Mucosa of stomach (tissue), 1 donor: ENCODE measurements around the gene MACROD2.

ENCODE experiments used
- H3K27me3 ChIP-seq: one replicate; pipeline ENCODE4 v1.7.0; 2013; ENCODE audit warnings: mild to moderate bottlenecking, low read length; ENCODE audit not compliant: control insufficient read depth, insufficient read depth
- H3K36me3 ChIP-seq: one replicate; pipeline ENCODE4 v1.7.0; 2013; ENCODE audit warnings: low read length; ENCODE audit not compliant: control insufficient read depth, insufficient read depth
- H3K4me1 ChIP-seq: one replicate; pipeline ENCODE4 v1.7.0; 2013; ENCODE audit warnings: mild to moderate bottlenecking, low read length; ENCODE audit not compliant: control insufficient read depth, insufficient read depth
- H3K4me3 ChIP-seq: one replicate; pipeline ENCODE4 v1.7.0; 2013; ENCODE audit warnings: low read length
- H3K9ac ChIP-seq: one replicate; pipeline ENCODE4 v1.7.0; 2013; ENCODE audit warnings: mild to moderate bottlenecking, low read length, moderate library complexity
- H3K9me3 ChIP-seq: one replicate; pipeline ENCODE4 v1.7.0; 2013; ENCODE audit warnings: mild to moderate bottlenecking, low read length, moderate library complexity; ENCODE audit not compliant: control insufficient read depth
- donor health status: Pancreatic carcinoma.

MACROD2 gene

GRCh38 chr20:14291502-14291901 lies 296.2 kb downstream of the MACROD2 start:
- H3K9me3 ChIP-seq: no peaks in the 10 kb centered on the region
- no peaks in the 10 kb centered on the region for H3K36me3 ChIP-seq
- no peaks in the 10 kb centered on the region for H3K4me1 ChIP-seq
- H3K4me3 ChIP-seq: no peak overlapping the region
- H3K27me3 ChIP-seq: no peaks in the 10 kb centered on the region
- H3K9ac ChIP-seq: no peak overlapping the region

- Histone ChIP-seq H3K27me3 (no peaks in the 10 kb centered on the region), H3K9me3 (no peaks in the 10 kb centered on the region), H3K4me3 (no peak overlapping the region), H3K36me3 (no peaks in the 10 kb centered on the region), H3K9ac (no peak overlapping the region), H3K4me1 (no peaks in the 10 kb centered on the region)
Measured at GRCh38 chr20:14295238-14295637, 299.9 kb downstream of the MACROD2 start.

GRCh38 chr20:14295770-14296309 lies 300.5 kb downstream of the MACROD2 start:
- Histone ChIP-seq H3K9ac (no peak overlapping the region), H3K4me1 (no peaks in the 10 kb centered on the region), H3K36me3 (no peaks in the 10 kb centered on the region)

GRCh38 chr20:14299831-14300230 lies 304.5 kb downstream of the MACROD2 start:
- H3K9ac ChIP-seq: no peak overlapping the region
- no peaks in the 10 kb centered on the region for H3K27me3 ChIP-seq
- H3K4me1 ChIP-seq: no peaks in the 10 kb centered on the region
- no peak overlapping the region for H3K4me3 ChIP-seq
- no peaks in the 10 kb centered on the region for H3K36me3 ChIP-seq
- H3K9me3 ChIP-seq: no peaks in the 10 kb centered on the region

More at GRCh38 chr20:14295770-14296309, 300.5 kb downstream of the MACROD2 start:
- Histone ChIP-seq H3K27me3 (no peaks in the 10 kb centered on the region), H3K9me3 (no peaks in the 10 kb centered on the region), H3K4me3 (no peak overlapping the region)

GRCh38 chr20:14303106-14303505 lies 307.8 kb downstream of the MACROD2 start:
- Histone ChIP-seq H3K4me1 (no peaks in the 10 kb centered on the region), H3K9ac (no peak overlapping the region), H3K27me3 (no peaks in the 10 kb centered on the region), H3K36me3 (no peaks in the 10 kb centered on the region), H3K9me3 (no peaks in the 10 kb centered on the region), H3K4me3 (no peak overlapping the region)

GRCh38 chr20:14303651-14304050 lies 308.3 kb downstream of the MACROD2 start:
- no peaks in the 10 kb centered on the region for H3K36me3 ChIP-seq
- H3K27me3 ChIP-seq: no peaks in the 10 kb centered on the region
- H3K4me3 ChIP-seq: no peak overlapping the region
- H3K9me3 ChIP-seq: no peaks in the 10 kb centered on the region
- H3K4me1 ChIP-seq: no peaks in the 10 kb centered on the region
- no peak overlapping the region for H3K9ac ChIP-seq

- no peaks in the 10 kb centered on the region for H3K36me3 ChIP-seq
- H3K9ac ChIP-seq: no peak overlapping the region
- no peaks in the 10 kb centered on the region for H3K27me3 ChIP-seq
- H3K9me3 ChIP-seq: no peaks in the 10 kb centered on the region
- H3K4me1 ChIP-seq: no peaks in the 10 kb centered on the region
- no peak overlapping the region for H3K4me3 ChIP-seq
Measured at GRCh38 chr20:14304472-14304871, 309.2 kb downstream of the MACROD2 start.

GRCh38 chr20:14307956-14308355 lies 312.6 kb downstream of the MACROD2 start:
- no peak overlapping the region for H3K9ac ChIP-seq
- H3K27me3 ChIP-seq: no peaks in the 10 kb centered on the region
- H3K36me3 ChIP-seq: no peaks in the 10 kb centered on the region
- no peaks in the 10 kb centered on the region for H3K9me3 ChIP-seq
- H3K4me1 ChIP-seq: no peaks in the 10 kb centered on the region
- H3K4me3 ChIP-seq: no peak overlapping the region

GRCh38 chr20:14310977-14311627 lies 315.8 kb downstream of the MACROD2 start:
- no peaks in the 10 kb centered on the region for H3K9me3 ChIP-seq
- H3K36me3 ChIP-seq: no peaks in the 10 kb centered on the region
- H3K4me1 ChIP-seq: no peaks in the 10 kb centered on the region
- no peak overlapping the region for H3K9ac ChIP-seq
- H3K4me3 ChIP-seq: no peak overlapping the region
- H3K27me3 ChIP-seq: no peaks in the 10 kb centered on the region

GRCh38 chr20:14312001-14312400 lies 316.7 kb downstream of the MACROD2 start:
- no peak overlapping the region for H3K9ac ChIP-seq

GRCh38 chr20:14313341-14314020 lies 318.2 kb downstream of the MACROD2 start:
- Histone ChIP-seq H3K4me1 (no peaks in the 10 kb centered on the region), H3K9me3 (no peaks in the 10 kb centered on the region), H3K27me3 (no peaks in the 10 kb centered on the region), H3K9ac (no peak overlapping the region), H3K4me3 (no peak overlapping the region), H3K36me3 (no peaks in the 10 kb centered on the region)

More at GRCh38 chr20:14312001-14312400, 316.7 kb downstream of the MACROD2 start:
- Histone ChIP-seq H3K4me3 (no peak overlapping the region), H3K9me3 (no peaks in the 10 kb centered on the region), H3K27me3 (no peaks in the 10 kb centered on the region), H3K4me1 (no peaks in the 10 kb centered on the region), H3K36me3 (no peaks in the 10 kb centered on the region)

GRCh38 chr20:14319704-14320103 lies 324.4 kb downstream of the MACROD2 start:
- no peaks in the 10 kb centered on the region for H3K36me3 ChIP-seq
- H3K4me3 ChIP-seq: no peak overlapping the region
- H3K9ac ChIP-seq: no peak overlapping the region
- H3K9me3 ChIP-seq: no peaks in the 10 kb centered on the region
- no peaks in the 10 kb centered on the region for H3K27me3 ChIP-seq
- H3K4me1 ChIP-seq: no peaks in the 10 kb centered on the region
